ENCODE results near the gene MGAT4B.

Gene MGAT4B

GRCh38 chr5:179778591-179778990, 28.1 kb downstream of the MGAT4B start:
- no peak for ATAC-seq
- no peak for TF ChIP-seq ZFP30 (CRISPR knock-in tag; IDR thresholded peaks at IDR 0.05)
- TF ChIP-seq ZFP3 (CRISPR knock-in tag; IDR thresholded peaks at IDR 0.05), result no peak
- TF ChIP-seq BACH2 (CRISPR knock-in tag; IDR thresholded peaks at IDR 0.05; ENCODE audit: borderline replicate concordance), result no peak
- TF ChIP-seq ZNF8 (CRISPR knock-in tag; IDR thresholded peaks at IDR 0.05), result no peak
- TF ChIP-seq CSDC2 (CRISPR knock-in tag; IDR thresholded peaks at IDR 0.05), result no peak
- no peak for TF ChIP-seq TCF4 (CRISPR knock-in tag; IDR thresholded peaks at IDR 0.05; ENCODE audit: borderline replicate concordance)
- TF ChIP-seq ESRRG (CRISPR knock-in tag; IDR thresholded peaks at IDR 0.05), result no peak
- no peak for TF ChIP-seq OSR1 (CRISPR knock-in tag; IDR thresholded peaks at IDR 0.05)
- no peak for TF ChIP-seq RARB (CRISPR knock-in tag; IDR thresholded peaks at IDR 0.05)
- TF ChIP-seq SNAI2 (CRISPR knock-in tag; IDR thresholded peaks at IDR 0.05), result no peak
- TF ChIP-seq, protein P1, sequence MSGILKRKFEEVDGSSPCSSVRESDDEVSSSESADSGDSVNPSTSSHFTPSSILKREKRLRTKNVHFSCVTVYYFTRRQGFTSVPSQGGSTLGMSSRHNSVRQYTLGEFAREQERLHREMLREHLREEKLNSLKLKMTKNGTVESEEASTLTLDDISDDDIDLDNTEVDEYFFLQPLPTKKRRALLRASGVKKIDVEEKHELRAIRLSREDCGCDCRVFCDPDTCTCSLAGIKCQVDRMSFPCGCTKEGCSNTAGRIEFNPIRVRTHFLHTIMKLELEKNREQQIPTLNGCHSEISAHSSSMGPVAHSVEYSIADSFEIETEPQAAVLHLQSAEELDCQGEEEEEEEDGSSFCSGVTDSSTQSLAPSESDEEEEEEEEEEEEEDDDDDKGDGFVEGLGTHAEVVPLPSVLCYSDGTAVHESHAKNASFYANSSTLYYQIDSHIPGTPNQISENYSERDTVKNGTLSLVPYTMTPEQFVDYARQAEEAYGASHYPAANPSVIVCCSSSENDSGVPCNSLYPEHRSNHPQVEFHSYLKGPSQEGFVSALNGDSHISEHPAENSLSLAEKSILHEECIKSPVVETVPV (CRISPR knock-in tag; IDR thresholded peaks at IDR 0.05), result no peak
- no peak for TF ChIP-seq PPARA (CRISPR knock-in tag; IDR thresholded peaks at IDR 0.05; ENCODE audit: borderline replicate concordance)
- no peak for TF ChIP-seq ARNTL (CRISPR knock-in tag; IDR thresholded peaks at IDR 0.05; ENCODE audit: borderline replicate concordance, low read depth)
- TF ChIP-seq, protein P2, sequence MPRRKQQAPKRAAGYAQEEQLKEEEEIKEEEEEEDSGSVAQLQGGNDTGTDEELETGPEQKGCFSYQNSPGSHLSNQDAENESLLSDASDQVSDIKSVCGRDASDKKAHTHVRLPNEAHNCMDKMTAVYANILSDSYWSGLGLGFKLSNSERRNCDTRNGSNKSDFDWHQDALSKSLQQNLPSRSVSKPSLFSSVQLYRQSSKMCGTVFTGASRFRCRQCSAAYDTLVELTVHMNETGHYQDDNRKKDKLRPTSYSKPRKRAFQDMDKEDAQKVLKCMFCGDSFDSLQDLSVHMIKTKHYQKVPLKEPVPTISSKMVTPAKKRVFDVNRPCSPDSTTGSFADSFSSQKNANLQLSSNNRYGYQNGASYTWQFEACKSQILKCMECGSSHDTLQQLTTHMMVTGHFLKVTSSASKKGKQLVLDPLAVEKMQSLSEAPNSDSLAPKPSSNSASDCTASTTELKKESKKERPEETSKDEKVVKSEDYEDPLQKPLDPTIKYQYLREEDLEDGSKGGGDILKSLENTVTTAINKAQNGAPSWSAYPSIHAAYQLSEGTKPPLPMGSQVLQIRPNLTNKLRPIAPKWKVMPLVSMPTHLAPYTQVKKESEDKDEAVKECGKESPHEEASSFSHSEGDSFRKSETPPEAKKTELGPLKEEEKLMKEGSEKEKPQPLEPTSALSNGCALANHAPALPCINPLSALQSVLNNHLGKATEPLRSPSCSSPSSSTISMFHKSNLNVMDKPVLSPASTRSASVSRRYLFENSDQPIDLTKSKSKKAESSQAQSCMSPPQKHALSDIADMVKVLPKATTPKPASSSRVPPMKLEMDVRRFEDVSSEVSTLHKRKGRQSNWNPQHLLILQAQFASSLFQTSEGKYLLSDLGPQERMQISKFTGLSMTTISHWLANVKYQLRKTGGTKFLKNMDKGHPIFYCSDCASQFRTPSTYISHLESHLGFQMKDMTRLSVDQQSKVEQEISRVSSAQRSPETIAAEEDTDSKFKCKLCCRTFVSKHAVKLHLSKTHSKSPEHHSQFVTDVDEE (CRISPR knock-in tag; IDR thresholded peaks at IDR 0.05), result no peak
- TF ChIP-seq, protein P3, sequence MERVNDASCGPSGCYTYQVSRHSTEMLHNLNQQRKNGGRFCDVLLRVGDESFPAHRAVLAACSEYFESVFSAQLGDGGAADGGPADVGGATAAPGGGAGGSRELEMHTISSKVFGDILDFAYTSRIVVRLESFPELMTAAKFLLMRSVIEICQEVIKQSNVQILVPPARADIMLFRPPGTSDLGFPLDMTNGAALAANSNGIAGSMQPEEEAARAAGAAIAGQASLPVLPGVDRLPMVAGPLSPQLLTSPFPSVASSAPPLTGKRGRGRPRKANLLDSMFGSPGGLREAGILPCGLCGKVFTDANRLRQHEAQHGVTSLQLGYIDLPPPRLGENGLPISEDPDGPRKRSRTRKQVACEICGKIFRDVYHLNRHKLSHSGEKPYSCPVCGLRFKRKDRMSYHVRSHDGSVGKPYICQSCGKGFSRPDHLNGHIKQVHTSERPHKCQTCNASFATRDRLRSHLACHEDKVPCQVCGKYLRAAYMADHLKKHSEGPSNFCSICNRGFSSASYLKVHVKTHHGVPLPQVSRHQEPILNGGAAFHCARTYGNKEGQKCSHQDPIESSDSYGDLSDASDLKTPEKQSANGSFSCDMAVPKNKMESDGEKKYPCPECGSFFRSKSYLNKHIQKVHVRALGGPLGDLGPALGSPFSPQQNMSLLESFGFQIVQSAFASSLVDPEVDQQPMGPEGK (CRISPR knock-in tag; IDR thresholded peaks at IDR 0.05; ENCODE audit: borderline replicate concordance), result no peak

DNA sequence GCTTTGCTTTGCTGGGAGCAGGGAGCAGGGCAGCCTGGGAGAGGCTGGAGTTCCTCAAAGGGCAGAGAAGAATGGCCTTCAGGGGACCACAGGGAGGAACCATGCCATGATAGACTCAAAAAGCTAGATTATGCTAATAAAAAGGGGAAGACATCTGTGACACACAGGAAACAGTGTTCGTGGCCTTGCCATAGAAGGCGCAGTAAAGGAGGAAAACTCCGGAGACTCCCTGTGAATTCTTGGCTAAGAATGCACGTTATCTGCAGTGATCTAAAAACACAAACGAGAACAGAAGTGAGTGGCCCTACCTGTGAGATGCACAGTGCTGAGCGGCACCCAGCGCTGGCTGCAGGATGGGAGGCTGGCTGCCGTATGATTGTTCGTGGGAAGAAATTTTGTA, 28.8 kb downstream of the MGAT4B start:
- no peak for TF ChIP-seq OSR1 (CRISPR knock-in tag; IDR thresholded peaks at IDR 0.05)
- TF ChIP-seq TOX (CRISPR knock-in tag; IDR thresholded peaks at IDR 0.05; ENCODE audit: borderline replicate concordance), result no peak
- TF ChIP-seq, protein P4, sequence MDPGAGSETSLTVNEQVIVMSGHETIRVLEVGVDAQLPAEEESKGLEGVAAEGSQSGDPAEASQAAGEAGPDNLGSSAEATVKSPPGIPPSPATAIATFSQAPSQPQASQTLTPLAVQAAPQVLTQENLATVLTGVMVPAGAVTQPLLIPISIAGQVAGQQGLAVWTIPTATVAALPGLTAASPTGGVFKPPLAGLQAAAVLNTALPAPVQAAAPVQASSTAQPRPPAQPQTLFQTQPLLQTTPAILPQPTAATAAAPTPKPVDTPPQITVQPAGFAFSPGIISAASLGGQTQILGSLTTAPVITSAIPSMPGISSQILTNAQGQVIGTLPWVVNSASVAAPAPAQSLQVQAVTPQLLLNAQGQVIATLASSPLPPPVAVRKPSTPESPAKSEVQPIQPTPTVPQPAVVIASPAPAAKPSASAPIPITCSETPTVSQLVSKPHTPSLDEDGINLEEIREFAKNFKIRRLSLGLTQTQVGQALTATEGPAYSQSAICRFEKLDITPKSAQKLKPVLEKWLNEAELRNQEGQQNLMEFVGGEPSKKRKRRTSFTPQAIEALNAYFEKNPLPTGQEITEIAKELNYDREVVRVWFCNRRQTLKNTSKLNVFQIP (CRISPR knock-in tag; IDR thresholded peaks at IDR 0.05; ENCODE audit: borderline replicate concordance, low read depth), result no peak
- no peak for TF ChIP-seq TCF4 (CRISPR knock-in tag; IDR thresholded peaks at IDR 0.05; ENCODE audit: borderline replicate concordance)
- TF ChIP-seq, protein P3 (CRISPR knock-in tag; IDR thresholded peaks at IDR 0.05; ENCODE audit: borderline replicate concordance), result no peak
- no peak for TF ChIP-seq ZFP3 (CRISPR knock-in tag; IDR thresholded peaks at IDR 0.05)
- TF ChIP-seq, protein P1 (CRISPR knock-in tag; IDR thresholded peaks at IDR 0.05), result no peak
- no peak for ATAC-seq

DNA sequence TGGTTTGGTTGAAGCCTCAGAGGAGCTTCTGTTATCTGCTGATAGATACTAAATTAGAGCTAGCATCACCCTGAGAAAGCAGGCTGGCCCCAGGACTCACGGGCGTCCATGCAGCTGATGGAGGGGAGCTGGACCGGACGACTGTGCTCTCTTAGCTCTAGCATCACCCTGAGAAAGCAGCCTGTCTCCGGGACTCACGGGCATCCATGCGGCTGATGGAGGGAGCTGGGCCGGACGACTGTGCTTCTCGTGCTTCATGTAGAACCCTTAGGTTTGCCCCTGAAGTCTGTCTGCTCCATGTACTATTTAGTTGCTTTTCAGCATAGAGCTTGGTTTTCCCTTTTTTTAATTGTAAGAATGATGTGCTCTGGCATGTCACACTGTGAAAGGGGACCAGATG, 29.2 kb downstream of the MGAT4B start:
- no peak for ATAC-seq
- TF ChIP-seq ARNTL (CRISPR knock-in tag; IDR thresholded peaks at IDR 0.05; ENCODE audit: borderline replicate concordance, low read depth) (no peak), ZFP30 (CRISPR knock-in tag; IDR thresholded peaks at IDR 0.05) (no peak), TOX (CRISPR knock-in tag; IDR thresholded peaks at IDR 0.05; ENCODE audit: borderline replicate concordance) (no peak), TCF4 (CRISPR knock-in tag; IDR thresholded peaks at IDR 0.05; ENCODE audit: borderline replicate concordance) (no peak), RARB (CRISPR knock-in tag; IDR thresholded peaks at IDR 0.05) (no peak)
- TF ChIP-seq, protein P4 (CRISPR knock-in tag; IDR thresholded peaks at IDR 0.05; ENCODE audit: borderline replicate concordance, low read depth), result no peak
- TF ChIP-seq, protein P3 (CRISPR knock-in tag; IDR thresholded peaks at IDR 0.05; ENCODE audit: borderline replicate concordance), result no peak
- TF ChIP-seq, protein P2 (CRISPR knock-in tag; IDR thresholded peaks at IDR 0.05), result no peak

Measured in SK-N-SH treated with all-trans-retinoic acid at 6 μM for 48 hours (cell line).